MM.1S (cell line): ENCODE results near the gene NINL.

Experiments
- DNase-seq: peaks from one replicate; pipeline ENCODE4 v3.0.0-alpha.2; 2015
- H2AFZ ChIP-seq: fragments of 300-600 bp; sonication (generic); 2 replicates; pipeline ENCODE4 v1.6.0; 2016; ENCODE audit warnings: antibody characterized with exemption, low read length
- H3F3A ChIP-seq: fragments of 300-600 bp; sonication (generic); 2 replicates; pipeline ENCODE4 v1.6.1; 2016; ENCODE audit warnings: mild to moderate bottlenecking, antibody characterized with exemption, low read length, moderate library complexity, mixed read lengths; ENCODE audit not compliant: insufficient read depth
- H3K27ac ChIP-seq: fragments of 300-600 bp; sonication (generic); 2 replicates; pipeline ENCODE4 v1.5.1; 2016; ENCODE audit warnings: mild to moderate bottlenecking, low read length
- H3K27me3 ChIP-seq: fragments of 300-600 bp; sonication (generic); replicated peaks from 2 replicates; pipeline ENCODE4 v1.6.0; 2016; ENCODE audit warnings: low read length; ENCODE audit not compliant: insufficient read depth
- H3K36me3 ChIP-seq: fragments of 300-600 bp; sonication (generic); replicated peaks from 2 replicates; pipeline ENCODE4 v1.6.1; 2016; ENCODE audit warnings: mild to moderate bottlenecking, low read length, mixed read lengths; ENCODE audit not compliant: insufficient read depth
- H3K4me1 ChIP-seq: fragments of 300-600 bp; sonication (generic); 2 replicates; pipeline ENCODE4 v1.6.1; 2016; ENCODE audit warnings: low read length, mixed read lengths
- H3K4me2 ChIP-seq: fragments of 300-600 bp; sonication (generic); 2 replicates; pipeline ENCODE4 v1.6.0; 2016; ENCODE audit warnings: low read depth, low read length
- H3K4me3 ChIP-seq: fragments of 300-600 bp; sonication (generic); 2 replicates; pipeline ENCODE4 v1.5.1; 2016; ENCODE audit warnings: low read length, mixed read lengths
- H3K79me2 ChIP-seq: fragments of 300-600 bp; sonication (generic); 2 replicates; pipeline ENCODE4 v1.6.1; 2016; ENCODE audit warnings: mixed run types, low read length, mixed read lengths
- H3K9ac ChIP-seq: fragments of 300-600 bp; sonication (generic); 2 replicates; pipeline ENCODE4 v1.6.1; 2016; ENCODE audit warnings: low read length, mixed read lengths
- H3K9me2 ChIP-seq: fragments of 300-600 bp; sonication (generic); replicated peaks from 2 replicates; pipeline ENCODE4 v1.6.1; 2016; ENCODE audit warnings: mild to moderate bottlenecking, low read length, mixed read lengths; ENCODE audit not compliant: insufficient read depth
- H3K9me3 ChIP-seq: fragments of 300-600 bp; sonication (generic); replicated peaks from 2 replicates; pipeline ENCODE4 v1.6.1; 2016; ENCODE audit warnings: mild to moderate bottlenecking, low read length, mixed read lengths; ENCODE audit not compliant: insufficient read depth
- H4K20me1 ChIP-seq: fragments of 300-600 bp; sonication (generic); 2 replicates; pipeline ENCODE4 v1.6.1; 2016; ENCODE audit warnings: mild to moderate bottlenecking, low read length, moderate library complexity, mixed read lengths; ENCODE audit not compliant: insufficient read depth
- CTCF ChIP-seq: fragments of 300-600 bp; sonication (generic); IDR thresholded peaks from 2 replicates; pipeline ENCODE4 v1.5.1; 2016; ENCODE audit warnings: antibody characterized with exemption, low read length, mixed read lengths
- EZH2 ChIP-seq: fragments of 300-600 bp; sonication (generic); optimal IDR thresholded peaks from 2 replicates; pipeline ENCODE3; 2017; ENCODE audit warnings: low read depth, mild to moderate bottlenecking, antibody characterized with exemption, low read length, mixed read lengths
- EZH2phosphoT487 ChIP-seq: fragments of 300-600 bp; sonication (generic); IDR thresholded peaks from 2 replicates; pipeline ENCODE4 v1.6.1; 2018; ENCODE audit warnings: antibody characterized with exemption, low read length

The NINL gene

DNA sequence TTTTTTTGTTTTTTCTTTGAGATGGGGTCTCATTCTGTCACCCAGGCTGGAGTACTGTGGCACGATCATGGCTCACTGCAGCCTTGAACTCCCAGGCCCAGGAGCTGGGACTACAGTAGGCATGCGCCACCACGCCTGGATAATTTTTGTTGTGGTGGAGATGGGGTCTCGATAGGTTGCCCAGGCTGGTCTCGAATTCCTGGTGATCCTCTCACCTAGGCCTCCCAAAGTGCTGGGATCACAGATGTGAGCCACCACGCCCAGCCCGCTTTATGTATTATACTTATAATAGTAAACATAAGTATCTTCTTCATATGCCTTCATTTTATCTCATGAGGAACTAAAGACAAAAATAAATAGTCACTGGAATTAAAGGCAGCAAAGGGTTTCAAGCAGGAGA is 114.3 kb downstream of the NINL start:
- no peaks in the 10 kb centered on the region for H3F3A ChIP-seq
- H2AFZ ChIP-seq = no peak overlapping the region
- H3K27me3 ChIP-seq = no peaks in the 10 kb centered on the region
- H3K4me1 ChIP-seq = no peaks in the 10 kb centered on the region
- H3K79me2 ChIP-seq = no peaks in the 10 kb centered on the region
- H3K9me3 ChIP-seq = no peaks in the 10 kb centered on the region
- H3K9ac ChIP-seq = no peak overlapping the region
- H3K4me2 ChIP-seq = no peak overlapping the region
- no peak for DNase-seq
- no peaks in the 10 kb centered on the region for H4K20me1 ChIP-seq
- TF ChIP-seq EZH2phosphoT487 = no peak
- H3K36me3 ChIP-seq = no peaks in the 10 kb centered on the region
- H3K27ac ChIP-seq = no peak overlapping the region
- no peak overlapping the region for H3K4me3 ChIP-seq
- no peaks in the 10 kb centered on the region for H3K9me2 ChIP-seq

DNA sequence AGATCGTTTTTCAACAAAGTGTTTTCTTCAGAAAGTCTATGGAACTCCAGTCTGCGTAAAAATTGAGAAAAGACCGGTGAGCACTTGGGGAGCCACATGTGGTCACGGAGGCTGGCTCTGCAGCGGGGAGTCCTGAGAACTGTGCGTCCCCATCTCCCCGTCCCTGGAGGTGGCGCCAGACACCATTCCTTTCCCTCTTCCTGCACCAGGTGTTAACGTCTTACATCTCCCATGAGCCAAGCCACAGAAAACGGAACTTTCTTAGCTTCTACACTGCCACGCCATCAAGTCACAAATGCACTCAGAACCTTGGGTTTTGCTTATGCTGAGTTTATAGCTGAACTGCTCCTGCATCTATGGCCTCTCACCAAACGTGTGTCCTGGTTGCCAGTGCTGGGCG is 115.3 kb downstream of the NINL start:
- Histone ChIP-seq H3K9me3 (no peaks in the 10 kb centered on the region), H2AFZ (no peak overlapping the region), H3K4me2 (no peak overlapping the region), H3K79me2 (no peaks in the 10 kb centered on the region), H3K4me1 (no peaks in the 10 kb centered on the region), H3K9ac (no peak overlapping the region), H3K27ac (no peak overlapping the region), H3K9me2 (no peaks in the 10 kb centered on the region), H4K20me1 (no peaks in the 10 kb centered on the region), H3K4me3 (no peak overlapping the region), H3F3A (no peaks in the 10 kb centered on the region), H3K27me3 (no peaks in the 10 kb centered on the region), H3K36me3 (no peaks in the 10 kb centered on the region)
- DNase-seq = peak; percentile 32
- no peak for TF ChIP-seq EZH2phosphoT487
- TF ChIP-seq CTCF = peak; percentile 22

DNA sequence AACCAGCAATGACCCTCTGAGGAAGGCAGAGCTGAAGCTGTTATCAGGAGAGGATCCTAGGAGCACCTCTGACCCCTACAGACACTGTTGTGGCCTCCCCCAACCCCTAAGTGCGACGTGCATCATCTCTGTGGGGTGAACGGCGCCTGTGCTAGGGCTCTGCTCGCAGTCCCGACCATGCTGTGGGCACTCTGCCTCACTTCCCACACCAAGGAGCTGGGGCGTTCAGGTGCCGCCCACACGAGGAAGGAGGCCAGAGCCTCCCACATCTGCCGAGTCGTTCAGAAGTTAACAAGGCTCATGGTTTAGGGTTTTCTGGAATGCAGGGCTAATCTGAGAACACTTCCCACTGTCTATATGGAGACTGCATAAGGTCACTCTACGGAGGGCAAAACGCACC is 115.8 kb downstream of the NINL start:
- H3K9me2 ChIP-seq = no peaks in the 10 kb centered on the region
- no peak overlapping the region for H2AFZ ChIP-seq
- H3K9ac ChIP-seq = no peak overlapping the region
- no peak overlapping the region for H3K4me3 ChIP-seq
- no peaks in the 10 kb centered on the region for H3K9me3 ChIP-seq
- H3K79me2 ChIP-seq = no peaks in the 10 kb centered on the region
- DNase-seq = no peak
- TF ChIP-seq CTCF (no peak), EZH2 (no peak), EZH2phosphoT487 (no peak)
- H3K36me3 ChIP-seq = no peaks in the 10 kb centered on the region
- H3K27ac ChIP-seq = no peak overlapping the region
- H3F3A ChIP-seq = no peaks in the 10 kb centered on the region
- H4K20me1 ChIP-seq = no peaks in the 10 kb centered on the region
- no peaks in the 10 kb centered on the region for H3K4me1 ChIP-seq
- no peak overlapping the region for H3K4me2 ChIP-seq
- H3K27me3 ChIP-seq = no peaks in the 10 kb centered on the region

- Histone ChIP-seq H3K9ac (no peak overlapping the region), H3K9me3 (no peaks in the 10 kb centered on the region), H3K9me2 (no peaks in the 10 kb centered on the region), H3K27me3 (no peaks in the 10 kb centered on the region), H4K20me1 (no peaks in the 10 kb centered on the region), H3K27ac (no peak overlapping the region), H3K36me3 (no peaks in the 10 kb centered on the region), H3K4me3 (no peak overlapping the region), H3F3A (no peaks in the 10 kb centered on the region), H3K4me1 (no peaks in the 10 kb centered on the region), H3K4me2 (no peak overlapping the region), H3K79me2 (no peaks in the 10 kb centered on the region), H2AFZ (no peak overlapping the region)
- no peak for TF ChIP-seq CTCF
- no peak for TF ChIP-seq EZH2phosphoT487
- no peak for TF ChIP-seq EZH2
- DNase-seq = no peak
Measured at GRCh38 chr20:25468126-25469075, 116.9 kb downstream of the NINL start.
